Measurements from ENCODE around the gene PCSK7. TPM values are rescaled to one million over a fixed set of nuclear protein-coding genes. Genes with fewer than 3 reads are reported as not detected.

The PCSK7 gene
- total RNA-seq, 1 experiment from 2014 or later: 43.6 TPM

DNA sequence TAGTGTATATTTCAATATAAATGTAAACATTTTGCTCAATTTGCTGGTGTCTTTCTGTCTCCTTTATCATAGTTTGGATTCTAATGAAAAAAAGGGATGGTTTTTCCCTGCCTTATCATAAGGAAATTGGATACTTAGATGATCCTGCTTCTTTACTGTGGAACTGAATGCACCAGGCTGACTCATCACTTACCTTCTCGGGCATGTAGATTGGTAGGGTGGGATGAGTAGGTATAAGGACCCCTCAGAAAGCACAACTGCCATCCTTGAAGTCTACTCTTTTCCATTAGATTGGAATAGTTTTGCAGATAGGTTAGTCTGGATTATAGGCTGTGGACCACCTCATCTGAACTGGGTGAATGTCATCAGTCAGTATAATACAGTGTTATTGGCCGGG lies 60.9 kb downstream of the PCSK7 start:
- H3K79me2 ChIP-seq (ENCODE audit: low read length): no peaks in the 10 kb centered on the region; the same call in 1 of the 2 replicates
- H3K4me2 ChIP-seq (ENCODE audit: low read length): no peak overlapping the region
- ATAC-seq (no peak), DNase-seq (no peak)
- no peak overlapping the region for H3K27ac ChIP-seq (ENCODE audit: low read length)
- H3K4me1 ChIP-seq (ENCODE audit: insufficient read depth, low read length): peaks cover under 1% of the 10 kb centered on the region; the same call in 1 of the 2 replicates
- H4K20me1 ChIP-seq (ENCODE audit: low read length): peaks cover 4% of the 10 kb centered on the region; the same call in 1 of the 2 replicates
- no peaks in the 10 kb centered on the region for H3K9me2 ChIP-seq (replicated peaks; ENCODE audit: low read length)
- H3K9me3 ChIP-seq (ENCODE audit: low read length): no peaks in the 10 kb centered on the region
- peaks cover 39% of the 10 kb centered on the region for H3K36me3 ChIP-seq (ENCODE audit: low read depth, low read length)
- ChIA-PET CTCF (no interaction called here), POLR2A (ENCODE audit: unreplicated experiment) (no interaction called here)
- peaks cover 4% of the 10 kb centered on the region for H3F3A ChIP-seq (ENCODE audit: low read length, unreplicated experiment)
- no peak overlapping the region for H3K4me3 ChIP-seq (ENCODE audit: low read length)
- no peaks in the 10 kb centered on the region for H3K27me3 ChIP-seq (ENCODE audit: low read length)
- H2AFZ ChIP-seq (ENCODE audit: low read length): no peak overlapping the region
- TF ChIP-seq, protein P1, sequence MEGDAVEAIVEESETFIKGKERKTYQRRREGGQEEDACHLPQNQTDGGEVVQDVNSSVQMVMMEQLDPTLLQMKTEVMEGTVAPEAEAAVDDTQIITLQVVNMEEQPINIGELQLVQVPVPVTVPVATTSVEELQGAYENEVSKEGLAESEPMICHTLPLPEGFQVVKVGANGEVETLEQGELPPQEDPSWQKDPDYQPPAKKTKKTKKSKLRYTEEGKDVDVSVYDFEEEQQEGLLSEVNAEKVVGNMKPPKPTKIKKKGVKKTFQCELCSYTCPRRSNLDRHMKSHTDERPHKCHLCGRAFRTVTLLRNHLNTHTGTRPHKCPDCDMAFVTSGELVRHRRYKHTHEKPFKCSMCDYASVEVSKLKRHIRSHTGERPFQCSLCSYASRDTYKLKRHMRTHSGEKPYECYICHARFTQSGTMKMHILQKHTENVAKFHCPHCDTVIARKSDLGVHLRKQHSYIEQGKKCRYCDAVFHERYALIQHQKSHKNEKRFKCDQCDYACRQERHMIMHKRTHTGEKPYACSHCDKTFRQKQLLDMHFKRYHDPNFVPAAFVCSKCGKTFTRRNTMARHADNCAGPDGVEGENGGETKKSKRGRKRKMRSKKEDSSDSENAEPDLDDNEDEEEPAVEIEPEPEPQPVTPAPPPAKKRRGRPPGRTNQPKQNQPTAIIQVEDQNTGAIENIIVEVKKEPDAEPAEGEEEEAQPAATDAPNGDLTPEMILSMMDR (conservative IDR thresholded peaks at IDR 0.05; ENCODE audit: low read depth, low read length): no peak
- no peak for TF ChIP-seq EZH2phosphoT487 (IDR thresholded peaks at IDR 0.05; ENCODE audit: borderline replicate concordance, low read length)
- TF ChIP-seq EZH2 (IDR thresholded peaks at IDR 0.05; ENCODE audit: low read length, unreplicated experiment): no peak
- no peak overlapping the region for H3K9ac ChIP-seq (ENCODE audit: low read length)
- intact Hi-C loops (cut with micrococcal nuclease): no loop called here
- no TSS peak for BruUV-seq (replicated peaks)

DNA sequence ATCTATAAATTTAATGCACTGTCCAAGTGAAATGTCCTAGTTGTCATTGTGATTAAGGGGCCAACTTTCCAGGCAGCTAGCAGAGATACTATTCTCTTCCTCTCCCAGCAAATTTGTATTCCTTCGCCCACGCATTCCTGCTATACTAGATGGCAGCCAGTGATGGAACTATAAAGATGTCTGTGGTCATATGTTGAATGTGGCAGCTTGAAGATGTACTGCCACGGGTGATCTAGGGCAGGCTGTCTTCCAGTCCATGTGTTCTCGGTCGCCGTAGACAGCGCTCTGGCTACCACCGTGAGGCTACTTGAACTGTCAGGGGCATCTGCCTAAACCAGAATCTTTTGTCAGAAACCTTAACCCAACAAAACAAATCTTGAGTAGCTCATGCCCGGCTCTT lies 61.7 kb downstream of the PCSK7 start:
- Histone ChIP-seq H3K4me3 (ENCODE audit: low read length) (no peak overlapping the region), H3K9me2 (replicated peaks; ENCODE audit: low read length) (no peaks in the 10 kb centered on the region), H3K27me3 (ENCODE audit: low read length) (no peaks in the 10 kb centered on the region), H3K9me3 (ENCODE audit: low read length) (no peaks in the 10 kb centered on the region), H3K27ac (ENCODE audit: low read length) (no peak overlapping the region), H3K9ac (ENCODE audit: low read length) (no peak overlapping the region), H4K20me1 (ENCODE audit: low read length) (peaks cover 4% of the 10 kb centered on the region; the same call in 1 of the 2 replicates), H3F3A (ENCODE audit: low read length, unreplicated experiment) (peaks cover 4% of the 10 kb centered on the region), H3K4me1 (ENCODE audit: insufficient read depth, low read length) (no peaks in the 10 kb centered on the region), H3K79me2 (ENCODE audit: low read length) (no peaks in the 10 kb centered on the region; the same call in 1 of the 2 replicates), H2AFZ (ENCODE audit: low read length) (no peak overlapping the region), H3K36me3 (ENCODE audit: low read depth, low read length) (peaks cover 45% of the 10 kb centered on the region), H3K4me2 (ENCODE audit: low read length) (no peak overlapping the region)
- CTCF ChIA-PET: no interaction called here
- TF ChIP-seq EZH2phosphoT487 (IDR thresholded peaks at IDR 0.05; ENCODE audit: borderline replicate concordance, low read length): no peak
- intact Hi-C loops (cut with micrococcal nuclease): no loop called here
- DNase-seq: no peak
- POLR2A ChIA-PET (ENCODE audit: unreplicated experiment): no interaction called here
- BruUV-seq (replicated peaks): no TSS peak
- ATAC-seq: no peak

DNA sequence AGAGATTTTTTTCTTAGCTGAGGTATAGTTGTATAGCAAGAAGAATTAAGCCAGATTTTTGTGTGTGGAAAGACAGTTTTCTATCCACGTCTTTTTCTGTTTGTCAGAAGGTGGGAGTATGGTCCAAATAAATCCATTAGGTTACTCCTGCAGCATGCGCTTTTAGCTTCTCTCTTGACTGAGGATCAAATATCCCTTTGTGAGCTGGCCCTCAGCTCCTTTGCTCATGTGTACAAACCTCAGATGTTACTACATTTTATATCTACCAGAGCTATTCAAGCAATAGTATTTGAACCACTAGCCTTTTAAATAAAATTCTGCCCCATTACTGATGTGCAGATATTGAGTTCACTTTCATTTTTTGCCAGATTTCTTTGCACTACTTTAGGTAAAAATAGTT lies 62.1 kb downstream of the PCSK7 start:
- peaks cover 4% of the 10 kb centered on the region; the same call in 1 of the 2 replicates for H4K20me1 ChIP-seq (ENCODE audit: low read length)
- H3K9me3 ChIP-seq (ENCODE audit: low read length): no peaks in the 10 kb centered on the region
- peaks cover 4% of the 10 kb centered on the region for H3F3A ChIP-seq (ENCODE audit: low read length, unreplicated experiment)
- ChIA-PET POLR2A (ENCODE audit: unreplicated experiment) (no interaction called here), CTCF (no interaction called here)
- intact Hi-C loops (cut with micrococcal nuclease): no loop called here
- BruUV-seq (replicated peaks): no TSS peak
- no peak overlapping the region for H3K27ac ChIP-seq (ENCODE audit: low read length)
- no peak overlapping the region for H2AFZ ChIP-seq (ENCODE audit: low read length)
- ATAC-seq (no peak), DNase-seq (no peak)
- H3K4me1 ChIP-seq (ENCODE audit: insufficient read depth, low read length): no peaks in the 10 kb centered on the region
- no peak overlapping the region for H3K4me3 ChIP-seq (ENCODE audit: low read length)
- TF ChIP-seq EZH2phosphoT487 (IDR thresholded peaks at IDR 0.05; ENCODE audit: borderline replicate concordance, low read length) (no peak), EZH2 (IDR thresholded peaks at IDR 0.05; ENCODE audit: low read length, unreplicated experiment) (no peak)
- TF ChIP-seq, protein P1 (conservative IDR thresholded peaks at IDR 0.05; ENCODE audit: low read depth, low read length): no peak
- no peak overlapping the region for H3K4me2 ChIP-seq (ENCODE audit: low read length)
- peaks cover 46% of the 10 kb centered on the region for H3K36me3 ChIP-seq (ENCODE audit: low read depth, low read length)
- H3K9ac ChIP-seq (ENCODE audit: low read length): no peak overlapping the region
- H3K79me2 ChIP-seq (ENCODE audit: low read length): no peaks in the 10 kb centered on the region; the same call in 1 of the 2 replicates
- no peaks in the 10 kb centered on the region for H3K27me3 ChIP-seq (ENCODE audit: low read length)
- H3K9me2 ChIP-seq (replicated peaks; ENCODE audit: low read length): no peaks in the 10 kb centered on the region
